ENCODE data around the gene DNMBP. TPM values are rescaled to one million over a fixed set of nuclear protein-coding genes. Genes with fewer than 3 reads are reported as not detected.
A peak's percentile ranks its signal among the peaks of the same experiment; 100 is the strongest.

Gene DNMBP
- total RNA-seq (2012; rRNA removed) = 10.9 and 13.6 TPM in 2 replicates
- polyA plus RNA-seq (2012; rRNA removed) = 13.6 and 14.3 TPM in 2 replicates
- 6.4 and 7.7 TPM in 2 replicates for polyA plus RNA-seq (2012; cell fraction: cytosol; rRNA removed)
- 22.1 and 44.3 TPM in 2 replicates for polyA plus RNA-seq (2012; cell fraction: nucleus; rRNA removed; ENCODE audit: low replicate concordance)
- percentile 90 among the genes with signal in this experiment for Bru-seq, nascent RNA
- percentile 82 among the genes with signal in this experiment for BruChase-seq, experiment 1, labeled RNA remaining after a 6-hour chase
- BruChase-seq, experiment 2, labeled RNA remaining after a 2-hour chase = percentile 83 among the genes with signal in this experiment
- long read RNA-seq, full-length matches to known transcripts = 1 of 4 reads
- long read RNA-seq, partial matches to known transcripts = 2 of 4 reads
- long read RNA-seq, other reads (novel, unspliced or antisense) = 1 of 4 reads

- H3K14ac ChIP-seq (replicated peaks; ENCODE audit: low read depth, low read length) = peak within 1 kb of the TSS; percentile 98
- H3K4me2 ChIP-seq (ENCODE audit: low read depth, low read length) = peak within 1 kb of the TSS; percentile 85
- peak within 1 kb of the TSS; percentile 95 for H2AK9ac ChIP-seq (replicated peaks; ENCODE audit: low read depth, low read length, poor library complexity)
- H3K9me1 ChIP-seq (ENCODE audit: insufficient read depth, low read length) = peaks cover 10% of the 10 kb centered on the region
- H4K20me1 ChIP-seq (ENCODE audit: insufficient read depth, low read length) = peaks cover 20% of the 10 kb centered on the region; the same call in 1 of the 2 replicates
- peak; percentile 59; the same call in 1 of the 2 replicates for TF ChIP-seq MAZ (IDR thresholded peaks at IDR 0.05; ENCODE audit: borderline replicate concordance, low read depth, low read length)
- TF ChIP-seq, protein P1, sequence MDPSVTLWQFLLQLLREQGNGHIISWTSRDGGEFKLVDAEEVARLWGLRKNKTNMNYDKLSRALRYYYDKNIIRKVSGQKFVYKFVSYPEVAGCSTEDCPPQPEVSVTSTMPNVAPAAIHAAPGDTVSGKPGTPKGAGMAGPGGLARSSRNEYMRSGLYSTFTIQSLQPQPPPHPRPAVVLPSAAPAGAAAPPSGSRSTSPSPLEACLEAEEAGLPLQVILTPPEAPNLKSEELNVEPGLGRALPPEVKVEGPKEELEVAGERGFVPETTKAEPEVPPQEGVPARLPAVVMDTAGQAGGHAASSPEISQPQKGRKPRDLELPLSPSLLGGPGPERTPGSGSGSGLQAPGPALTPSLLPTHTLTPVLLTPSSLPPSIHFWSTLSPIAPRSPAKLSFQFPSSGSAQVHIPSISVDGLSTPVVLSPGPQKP (IDR thresholded peaks at IDR 0.05; ENCODE audit: borderline replicate concordance, low read depth, low read length) = no peak
- TF ChIP-seq POLR2A (IDR thresholded peaks at IDR 0.05; ENCODE audit: low read depth, low read length) = 0 out of 2 replicates have a peak, but pooled peaks have one; percentile 26
- peak; percentile 50 for TF ChIP-seq SMC3 (IDR thresholded peaks at IDR 0.05; ENCODE audit: low read depth, low read length)
- TF ChIP-seq MXI1 (IDR thresholded peaks at IDR 0.05; ENCODE audit: borderline replicate concordance, low read depth, low read length) = peak; percentile 74; the same call in 1 of the 2 replicates
- peak; percentile 98 for TF ChIP-seq BHLHE40 (IDR thresholded peaks at IDR 0.05; ENCODE audit: low read depth, low read length)
- peak; percentile 29; the same call in 1 of the 2 replicates for TF ChIP-seq FOS (IDR thresholded peaks at IDR 0.05; ENCODE audit: low read depth, low read length)
- no peak for TF ChIP-seq MAFK (IDR thresholded peaks at IDR 0.05; ENCODE audit: low read depth, low read length)
- TF ChIP-seq CTCF (conservative IDR thresholded peaks at IDR 0.05; ENCODE audit: low read depth, low read length) = peak; percentile 64
- TF ChIP-seq RAD21 (IDR thresholded peaks at IDR 0.05; ENCODE audit: low read length) = peak; percentile 44
- no peak for TF ChIP-seq NFE2L2 (IDR thresholded peaks at IDR 0.05; ENCODE audit: low read depth, low read length)
- peak within 1 kb of the TSS; percentile 85 for H4K91ac ChIP-seq (ENCODE audit: insufficient read depth, low read depth, low read length)
- peak within 1 kb of the TSS; percentile 66 for H3K27ac ChIP-seq (ENCODE audit: insufficient read depth, low read length)
- H2BK5ac ChIP-seq (ENCODE audit: low read depth, low read length, poor library complexity, severe bottlenecking) = peak within 1 kb of the TSS; percentile 95
- peak within 1 kb of the TSS; percentile 93 for H3K4ac ChIP-seq (ENCODE audit: low read depth, low read length)
- BruUV-seq (replicated peaks) = no TSS peak
- dilution Hi-C loops (cut with HindIII; ENCODE audit: low sequenced_read_pairs, unreplicated experiment) (no loop called here), in situ Hi-C loops (cut with MboI; ENCODE audit: low sequenced_read_pairs) (no loop called here), intact Hi-C loops (cut with micrococcal nuclease) (loop anchor here (1.0 to 5.0 kb wide), 5 partner anchors 33 to 163 kb away; no protein-coding TSS in a partner anchor)
- H2BK120ac ChIP-seq (ENCODE audit: low read depth, low read length) = peak within 1 kb of the TSS; percentile 83
- H4K8ac ChIP-seq (ENCODE audit: low read depth in 2 of 2, low read length in 2 of 2) = peak within 1 kb of the TSS; percentile 32 to 80; a peak in 2 of 4 replicates
- no peaks in the 10 kb centered on the region for H3K36me3 ChIP-seq (ENCODE audit: control insufficient read depth, insufficient read depth, low read length)
- peak within 1 kb of the TSS; percentile 24; the same call in 1 of the 2 replicates for H4K5ac ChIP-seq (ENCODE audit: low read depth, low read length)
- peak within 1 kb of the TSS; percentile 49 for H3K18ac ChIP-seq (ENCODE audit: low read depth, low read length)
- H3K56ac ChIP-seq (ENCODE audit: extremely low read depth, insufficient read depth, low read length) = peak within 1 kb of the TSS; percentile 83
- peak; percentile 83 for ATAC-seq (ENCODE audit: low read depth)
- H3K9me3 ChIP-seq (ENCODE audit: control insufficient read depth, insufficient read depth, low read length) = no peaks in the 10 kb centered on the region
- peak within 1 kb of the TSS; percentile 52; the same call in 2 of the 3 replicates for H2BK15ac ChIP-seq (ENCODE audit: low read depth, low read length)
- peak within 1 kb of the TSS; percentile 72; the same call in 1 of the 2 replicates for H2AK5ac ChIP-seq (ENCODE audit: low read depth, low read length)
- H3K4me1 ChIP-seq (ENCODE audit: control insufficient read depth, insufficient read depth, low read length) = peaks cover 13% of the 10 kb centered on the region
- H3K23ac ChIP-seq (ENCODE audit: low read depth, low read length) = peak within 1 kb of the TSS; percentile 99
- ChIA-PET POLR2A (ENCODE audit: unreplicated experiment) (interaction anchor here (1.0 kb wide), 1 partner anchor 16 kb away, joined by 3 read pairs; no protein-coding TSS in a partner anchor), CTCF (interaction anchor here (0.6 to 2.7 kb wide), 14 partner anchors 8 to 164 kb away, joined by 3 to 13 read pairs (median 4); no protein-coding TSS in a partner anchor)
- no peaks in the 10 kb centered on the region for H3K27me3 ChIP-seq (ENCODE audit: control insufficient read depth, insufficient read depth, low read length)
- WGBS, 2 experiments (ENCODE audit: extremely low coverage in 2 of 2, insufficient read length in 1 of 2) = 0% methylated on average over 27 of the region's 86 CpGs; no CpG with 5 or more reads in 1 of the 2 experiments
- peak within 1 kb of the TSS; percentile 70 for H3K4me3 ChIP-seq (ENCODE audit: insufficient read depth, low read depth, low read length)
- H2BK20ac ChIP-seq (ENCODE audit: low read depth, low read length) = peak within 1 kb of the TSS; percentile 53; the same call in 1 of the 2 replicates
- peak; percentile 79 for DNase-seq
- peak within 1 kb of the TSS; percentile 60 for H3K9ac ChIP-seq (ENCODE audit: low read depth, low read length)
- H2AFZ ChIP-seq (replicated peaks; ENCODE audit: low read length, poor library complexity) = peak within 1 kb of the TSS; percentile 94
- peaks cover 13 to 21% of the 10 kb centered on the region in 2 experiments; a peak in 3 of 4 replicates for H3K79me1 ChIP-seq (ENCODE audit: low read depth in 1 of 2, low read length in 2 of 2)
These were observed at the start of gene DNMBP for GRCh38 chr10:100009793-100010676. Gene DNMBP (minus strand): TSS chr10:100009947. CDS start chr10:99972124, 37,823 bp downstream.
